ENCODE data around the gene SLIT3. TPM values are rescaled to one million over a fixed set of nuclear protein-coding genes. Genes with fewer than 3 reads are reported as not detected.

SLIT3 gene
- total RNA-seq, 1 donor from 2014 or later, result 0.22 TPM

GRCh38 chr5:169229342-169229892 lies 71.5 kb downstream of the SLIT3 start:
- H3K27ac Mint-ChIP-seq, result no peak overlapping the region
- H3K27me3 Mint-ChIP-seq (ENCODE audit: insufficient read depth, low read depth), result no peaks in the 10 kb centered on the region
- H3K4me3 Mint-ChIP-seq, result no peak overlapping the region
- H3F3A ChIP-seq (ENCODE audit: low read depth), result no peaks in the 10 kb centered on the region
- H3K4me3 ChIP-seq, result no peak overlapping the region
- peaks cover 60% of the 10 kb centered on the region for H3K27me3 ChIP-seq
- no peaks in the 10 kb centered on the region for H3K36me3 ChIP-seq
- H3K9ac ChIP-seq, result no peak overlapping the region
- H3K27ac ChIP-seq, result no peak overlapping the region
- TF ChIP-seq EZH2phosphoT487 (IDR thresholded peaks at IDR 0.05) (no peak), CTCF (IDR thresholded peaks at IDR 0.05) (no peak)
- no peaks in the 10 kb centered on the region for H3K36me3 Mint-ChIP-seq
- H2AFZ ChIP-seq (replicated peaks), result no peak overlapping the region
- no peaks in the 10 kb centered on the region for H3K79me2 ChIP-seq (ENCODE audit: low read depth)
- peaks cover 2% of the 10 kb centered on the region for H3K4me1 Mint-ChIP-seq
- no peaks in the 10 kb centered on the region for H4K20me1 ChIP-seq (ENCODE audit: low read depth)
- H3K4me1 ChIP-seq, result no peaks in the 10 kb centered on the region
- no peak overlapping the region for H3K4me2 ChIP-seq
- peaks cover 2% of the 10 kb centered on the region for H3K9me3 Mint-ChIP-seq
- no peak for DNase-seq (ENCODE audit: low spot score)
- no peaks in the 10 kb centered on the region for H3K9me3 ChIP-seq (ENCODE audit: low read depth)

GRCh38 chr5:169226895-169227294 lies 74.0 kb downstream of the SLIT3 start:
- no peaks in the 10 kb centered on the region for H3F3A ChIP-seq (ENCODE audit: low read depth)
- no peak overlapping the region for H2AFZ ChIP-seq (replicated peaks)
- no peaks in the 10 kb centered on the region for H3K27me3 Mint-ChIP-seq (ENCODE audit: insufficient read depth, low read depth)
- no peaks in the 10 kb centered on the region for H3K36me3 Mint-ChIP-seq
- H3K4me2 ChIP-seq, result no peak overlapping the region
- no peak overlapping the region for H3K4me3 ChIP-seq
- H3K4me1 ChIP-seq, result no peaks in the 10 kb centered on the region
- H3K9ac ChIP-seq, result no peak overlapping the region
- H3K27ac ChIP-seq, result no peak overlapping the region
- H3K79me2 ChIP-seq (ENCODE audit: low read depth), result no peaks in the 10 kb centered on the region
- H3K36me3 ChIP-seq, result no peaks in the 10 kb centered on the region
- H3K27ac Mint-ChIP-seq, result no peak overlapping the region
- no peaks in the 10 kb centered on the region for H3K9me3 ChIP-seq (ENCODE audit: low read depth)
- H3K9me3 Mint-ChIP-seq, result peaks cover 2% of the 10 kb centered on the region
- peaks cover 85% of the 10 kb centered on the region for H3K27me3 ChIP-seq
- H3K4me1 Mint-ChIP-seq, result peaks cover 15% of the 10 kb centered on the region
- no peak overlapping the region for H3K4me3 Mint-ChIP-seq
- DNase-seq (ENCODE audit: low spot score), result no peak
- TF ChIP-seq EZH2 (IDR thresholded peaks at IDR 0.05), result no peak
- no peak for TF ChIP-seq EZH2phosphoT487 (IDR thresholded peaks at IDR 0.05)
- no peak for TF ChIP-seq CTCF (IDR thresholded peaks at IDR 0.05)
- no peaks in the 10 kb centered on the region for H4K20me1 ChIP-seq (ENCODE audit: low read depth)

GRCh38 chr5:169225830-169226356 lies 75.0 kb downstream of the SLIT3 start:
- no peaks in the 10 kb centered on the region for H3K36me3 ChIP-seq
- Mint-ChIP-seq H3K4me3 (no peak overlapping the region), H3K9me3 (peaks cover 2% of the 10 kb centered on the region), H3K27ac (no peak overlapping the region), H3K4me1 (peaks cover 15% of the 10 kb centered on the region), H3K36me3 (no peaks in the 10 kb centered on the region), H3K27me3 (ENCODE audit: insufficient read depth, low read depth) (peaks cover 2% of the 10 kb centered on the region)
- no peaks in the 10 kb centered on the region for H3K4me1 ChIP-seq
- H3K9ac ChIP-seq, result no peak overlapping the region
- no peaks in the 10 kb centered on the region for H4K20me1 ChIP-seq (ENCODE audit: low read depth)
- no peak overlapping the region for H3K4me3 ChIP-seq
- no peak for DNase-seq (ENCODE audit: low spot score)
- H3K9me3 ChIP-seq (ENCODE audit: low read depth), result no peaks in the 10 kb centered on the region
- H3F3A ChIP-seq (ENCODE audit: low read depth), result no peaks in the 10 kb centered on the region
- TF ChIP-seq EZH2 (IDR thresholded peaks at IDR 0.05) (no peak), EZH2phosphoT487 (IDR thresholded peaks at IDR 0.05) (no peak), CTCF (IDR thresholded peaks at IDR 0.05) (no peak)
- no peaks in the 10 kb centered on the region for H3K79me2 ChIP-seq (ENCODE audit: low read depth)
- peaks cover 85% of the 10 kb centered on the region for H3K27me3 ChIP-seq
- H3K4me2 ChIP-seq, result no peak overlapping the region
- H2AFZ ChIP-seq (replicated peaks), result no peak overlapping the region
- H3K27ac ChIP-seq, result no peak overlapping the region
